Astrocyte (in vitro differentiated cells and primary cell): ENCODE data around the gene KPNA1.

ENCODE experiments used
- CTCF ChIP-seq: IDR thresholded peaks from 2 replicates; pipeline ENCODE4 v1.5.1; 2011; ENCODE audit warnings: low read depth, mild to moderate bottlenecking, inconsistent platforms, low read length, moderate library complexity; ENCODE audit not compliant: insufficient read depth
- EZH2 ChIP-seq: IDR thresholded peaks from 2 replicates; pipeline ENCODE4 v1.6.1; 2012; ENCODE audit warnings: mild to moderate bottlenecking, low read length, inconsistent platforms; ENCODE audit not compliant: insufficient read depth

- TF ChIP-seq CTCF (no peak), EZH2 (no peak)
Observed at GRCh38 chr3:122510878-122511535, 3.7 kb downstream of the KPNA1 start.
